Neutrophil (primary cell): Measurements from ENCODE around the gene GALNT17.

Experiments used
- H3K27ac ChIP-seq: fragments of 200-600 bp; sonication (generic); 2 replicates; pipeline ENCODE4 v1.5.1; 2016; ENCODE audit warnings: mild to moderate bottlenecking, moderate library complexity
- H3K27me3 ChIP-seq: fragments of 200-600 bp; sonication (generic); 2 replicates; pipeline ENCODE4 v1.6.0; 2016; ENCODE audit warnings: mild to moderate bottlenecking
- H3K36me3 ChIP-seq: fragments of 200-600 bp; sonication (generic); 2 replicates; pipeline ENCODE4 v1.5.1; 2017
- H3K4me1 ChIP-seq, 2 experiments: fragments of 200-600 bp in 1 of 2; sonication (generic) in 1 of 2; 1 replicate in 1 of 2; 2 replicates in 1 of 2; pipeline versions ENCODE4 v1.5.1 to v1.6.1; 2013 to 2016; ENCODE audit warnings: low read depth in 1 of 2, low read length in 1 of 2, mild to moderate bottlenecking in 1 of 2, moderate library complexity in 1 of 2; ENCODE audit not compliant: control insufficient read depth in 1 of 2, insufficient read depth in 1 of 2
- H3K4me3 ChIP-seq, 2 experiments: fragments of 200-600 bp in 1 of 2; sonication (generic) in 1 of 2; 1 replicate in 1 of 2; 2 replicates in 1 of 2; pipeline ENCODE4 v1.5.1; 2013 to 2016; ENCODE audit warnings: low read depth in 1 of 2, low read length in 1 of 2, mild to moderate bottlenecking in 1 of 2, moderate library complexity in 1 of 2
- H3K9me3 ChIP-seq: fragments of 200-600 bp; sonication (generic); 2 replicates; pipeline ENCODE4 v1.5.1; 2016
- CTCF ChIP-seq: fragments of 200-600 bp; sonication (generic); IDR thresholded peaks from 2 replicates; pipeline ENCODE4 v1.5.1; 2016; ENCODE audit warnings: antibody characterized with exemption

GALNT17 gene

DNA sequence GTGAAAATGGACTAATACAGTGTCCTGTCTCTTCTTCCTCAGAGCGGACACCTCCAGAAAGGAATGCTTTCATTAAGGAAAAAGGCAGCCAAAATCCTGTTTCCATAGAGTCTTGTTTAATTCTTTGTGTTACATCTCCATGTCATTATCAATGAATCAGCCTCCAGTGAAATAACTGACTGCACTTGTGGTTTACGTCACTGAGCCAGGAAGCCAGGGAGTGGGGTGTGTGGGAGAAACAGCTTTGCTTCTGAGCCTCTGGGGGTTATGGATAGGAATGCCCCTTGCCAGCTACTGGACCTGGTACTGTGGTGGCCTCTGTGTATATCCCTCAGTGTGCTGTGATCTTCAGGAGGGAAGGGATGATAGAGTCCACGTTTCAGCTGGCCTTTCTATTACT, 416.8 kb downstream of the GALNT17 start:
- no peak overlapping the region for H3K4me3 ChIP-seq
- no peaks in the 10 kb centered on the region for H3K36me3 ChIP-seq
- TF ChIP-seq CTCF, result no peak
- no peaks in the 10 kb centered on the region for H3K9me3 ChIP-seq
- H3K27ac ChIP-seq, result no peak overlapping the region
- no peaks in the 10 kb centered on the region for H3K27me3 ChIP-seq
- no peaks in the 10 kb centered on the region for H3K4me1 ChIP-seq

DNA sequence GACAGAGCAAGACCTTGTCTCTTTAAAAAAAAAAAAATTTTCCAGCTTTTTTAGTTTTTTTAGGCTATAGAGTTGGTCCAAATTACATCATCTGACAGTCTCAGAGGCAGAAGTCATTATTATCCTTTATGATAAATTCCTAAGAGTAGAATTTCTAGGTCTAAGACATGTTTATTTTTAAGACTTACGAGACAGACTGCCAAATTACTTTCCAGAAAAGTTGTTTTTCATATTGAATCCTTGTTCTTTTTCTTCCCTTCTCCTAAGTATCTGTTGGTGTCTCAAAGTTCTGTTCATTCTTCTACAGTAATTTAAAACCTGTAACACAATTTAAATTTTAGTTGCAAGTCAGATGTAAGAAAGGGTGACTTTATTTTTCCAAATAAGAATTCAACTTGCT, 421.4 kb downstream of the GALNT17 start:
- no peak for TF ChIP-seq CTCF
- Histone ChIP-seq H3K27me3 (no peaks in the 10 kb centered on the region), H3K4me3 (no peak overlapping the region), H3K4me1 (no peaks in the 10 kb centered on the region), H3K27ac (no peak overlapping the region), H3K36me3 (no peaks in the 10 kb centered on the region), H3K9me3 (no peaks in the 10 kb centered on the region)

- TF ChIP-seq CTCF, result no peak
- no peaks in the 10 kb centered on the region for H3K27me3 ChIP-seq
- H3K4me3 ChIP-seq, result no peak overlapping the region
- no peak overlapping the region for H3K27ac ChIP-seq
- no peaks in the 10 kb centered on the region for H3K36me3 ChIP-seq
- no peaks in the 10 kb centered on the region for H3K4me1 ChIP-seq
- H3K9me3 ChIP-seq, result no peaks in the 10 kb centered on the region
Measured at GRCh38 chr7:71555758-71556157, 423.8 kb downstream of the GALNT17 start.

- H3K27me3 ChIP-seq, result no peaks in the 10 kb centered on the region
- H3K4me3 ChIP-seq, result no peak overlapping the region
- H3K9me3 ChIP-seq, result no peaks in the 10 kb centered on the region
- no peaks in the 10 kb centered on the region for H3K4me1 ChIP-seq
- no peaks in the 10 kb centered on the region for H3K36me3 ChIP-seq
- H3K27ac ChIP-seq, result no peak overlapping the region
- no peak for TF ChIP-seq CTCF
Measured at GRCh38 chr7:71558806-71559613, 427.1 kb downstream of the GALNT17 start.

- TF ChIP-seq CTCF, result no peak
- no peaks in the 10 kb centered on the region for H3K4me1 ChIP-seq
- no peak overlapping the region for H3K27ac ChIP-seq
- no peaks in the 10 kb centered on the region for H3K27me3 ChIP-seq
- H3K36me3 ChIP-seq, result no peaks in the 10 kb centered on the region
- H3K4me3 ChIP-seq, result no peak overlapping the region
- H3K9me3 ChIP-seq, result no peaks in the 10 kb centered on the region
Measured at GRCh38 chr7:71560354-71560995, 428.5 kb downstream of the GALNT17 start.
